K562 (cell line): ENCODE results near the gene KCP. TPM values are rescaled to one million over a fixed set of nuclear protein-coding genes. Genes with fewer than 3 reads are reported as not detected.

Experiments
- ATAC-seq: fragments of 200-7000 bp; cut with Tn5 transposase; 3 replicates; pipeline ENCODE4 v1.9.1; 2020; ENCODE audit warnings: moderate library complexity
- BruUV-seq: library from RNA; stranded (reverse); fragments of 400-500 nt; replicated peaks from 2 replicates; lab custom pipeline; 2021; lab: Mats Ljungman, UMichigan
- CTCF ChIA-PET: fragments of 300-600 bp; formaldehyde crosslinking; extraction: SDS; loops from one replicate; lab custom pipeline; 2021; ENCODE audit warnings: low intra/inter-chr PET ratio; lab: Yijun Ruan, JAX
- POLR2A ChIA-PET: fragments of 300-600, 350-650 bp; sonication (Branson Sonifier 250); formaldehyde crosslinking; extraction: SDS; loops from one replicate; lab custom pipeline; 2021; ENCODE audit warnings: antibody characterized with exemption, inconsistent platforms; lab: Yijun Ruan, JAX
- DNase-seq, 4 experiments: peaks; one replicate each; pipeline versions ENCODE4 v3.0.0 to v3.0.0-alpha.2; 2011 to 2018; ENCODE audit warnings: low spot score in 3 of 4, mixed read lengths in 3 of 4; ENCODE audit errors: extremely low read depth in 1 of 4
- FAIRE-seq: peaks from 2 replicates; lab custom pipeline; 2011; peaks lifted over from hg19 to GRCh38; lab: Jason Lieb, UNC
- H2AFZ ChIP-seq: 2 replicates; pipeline ENCODE4 v1.6.0; 2011; ENCODE audit warnings: low read depth, low read length, control low read depth, inconsistent platforms
- H3K27ac ChIP-seq: fragments of 200-600 bp; 3 replicates; pipeline ENCODE4 v1.8.0; 2011; ENCODE audit warnings: low read depth, mild to moderate bottlenecking, control low read depth, inconsistent platforms, low read length, moderate library complexity, mixed read lengths; ENCODE audit errors: extremely low read depth
- H3K27me3 ChIP-seq, 2 experiments: fragments of 300-600 bp in 1 of 2; 2 replicates in 1 of 2; 3 replicates in 1 of 2; pipeline versions ENCODE4 v1.6.0 to v1.8.0; 2011; ENCODE audit warnings: inconsistent platforms in 2 of 2, low read length in 2 of 2, mild to moderate bottlenecking in 1 of 2, mixed read lengths in 1 of 2, moderate library complexity in 1 of 2; ENCODE audit not compliant: control insufficient read depth in 2 of 2, insufficient read depth in 2 of 2
- H3K36me3 ChIP-seq: fragments of 300-600 bp; 3 replicates; pipeline ENCODE4 v1.8.0; 2011; ENCODE audit warnings: mild to moderate bottlenecking, low read length, inconsistent platforms; ENCODE audit not compliant: control insufficient read depth, insufficient read depth
- H3K4me1 ChIP-seq, 2 experiments: fragments of 200-600 bp in 1 of 2; replicated peaks in 1 of 2; 2 replicates in 1 of 2; 3 replicates in 1 of 2; pipeline versions ENCODE4 v1.5.1 to v1.8.0; 2011; ENCODE audit warnings: inconsistent platforms in 2 of 2, low read length in 2 of 2, mild to moderate bottlenecking in 1 of 2, mixed read lengths in 1 of 2, moderate library complexity in 1 of 2; ENCODE audit not compliant: control insufficient read depth in 2 of 2, insufficient read depth in 2 of 2
- H3K4me2 ChIP-seq: 2 replicates; pipeline ENCODE4 v1.6.1; 2011; ENCODE audit warnings: low read length, control low read depth, inconsistent platforms, mixed read lengths; ENCODE audit not compliant: insufficient read depth
- H3K4me3 ChIP-seq: fragments of 200-600 bp; sonication (generic), shearing (Covaris generic); 2 replicates; pipeline ENCODE4 v1.5.1; 2016; ENCODE audit warnings: control low read depth, inconsistent platforms
- H3K79me2 ChIP-seq: fragments of 200-600 bp; 3 replicates; pipeline ENCODE4 v1.8.0; 2011; ENCODE audit warnings: low read length, inconsistent platforms; ENCODE audit not compliant: control insufficient read depth, insufficient read depth
- H3K9ac ChIP-seq, 2 experiments: 2 replicates each; pipeline versions ENCODE4 v1.6.0 to v1.6.1; 2011; ENCODE audit warnings: low read depth in 2 of 2, low read length in 2 of 2, control low read depth in 1 of 2, inconsistent platforms in 1 of 2, mild to moderate bottlenecking in 1 of 2, mixed read lengths in 1 of 2; ENCODE audit not compliant: insufficient read depth in 1 of 2
- H3K9me1 ChIP-seq: one replicate; pipeline ENCODE4 v1.6.0; 2011; ENCODE audit warnings: inconsistent platforms, mild to moderate bottlenecking, low read length, moderate library complexity; ENCODE audit not compliant: control insufficient read depth, insufficient read depth
- H3K9me3 ChIP-seq: replicated peaks from 2 replicates; pipeline ENCODE4 v1.5.1; 2011; ENCODE audit warnings: low read depth, low read length, inconsistent platforms; ENCODE audit not compliant: control insufficient read depth, insufficient read depth
- H4K20me1 ChIP-seq: replicated peaks from 2 replicates; pipeline ENCODE4 v1.6.1; 2011; ENCODE audit warnings: low read length, inconsistent platforms, mixed read lengths; ENCODE audit not compliant: control insufficient read depth, insufficient read depth
- CHD7 ChIP-seq: fragments of 200-600 bp; sonication (generic); IDR thresholded peaks from one replicate; pipeline ENCODE4 v1.6.1; 2012; ENCODE audit warnings: mild to moderate bottlenecking, low read depth, low read length, inconsistent platforms
- MCM5 ChIP-seq: fragments of 450-650 bp; IDR thresholded peaks from 2 replicates; pipeline ENCODE4 v1.6.1; 2016; ENCODE audit warnings: low read depth
- SIN3B ChIP-seq: fragments of 450-650 bp; IDR thresholded peaks from 2 replicates; pipeline ENCODE4 v1.6.1; 2017; ENCODE audit warnings: low read depth, mild to moderate bottlenecking, moderate library complexity
- ZKSCAN1 ChIP-seq: fragments of 150-350 bp; IDR thresholded peaks from 2 replicates; pipeline ENCODE4 v1.6.1; 2016; ENCODE audit warnings: low read depth, low read length
- WGBS: fragments of 100-300 bp; shearing (Covaris generic); methylation state at CpG from one replicate; pipeline ENCODE4 v1.1.6; 2016; ENCODE audit warnings: low coverage, mixed read lengths; ENCODE audit not compliant: insufficient coverage; ENCODE audit errors: missing lambda C conversion rate; 5-methylcytosine and 5-hydroxymethylcytosine counted together
- in situ Hi-C: fragments of 300-500 bp; cut with MboI; formaldehyde crosslinking; loops from 4 replicates; pipeline ENCODE4 v1.15.0; 2018; ENCODE audit warnings: inconsistent platforms, mixed read lengths
- intact Hi-C: fragments of 100-400 bp; cut with micrococcal nuclease; formaldehyde crosslinking; loops from 2 replicates; pipeline ENCODE4 v1.14.2; 2022
- polyA plus RNA-seq, 8 experiments: library from polyadenylated mRNA; depleted of rRNA in 4 of 8; stranded (reverse) in 5 of 8; unstranded in 3 of 8; fragments of >200 nt; fragmentation: Nextera tagmentation in 2 of 8; fragmentation: Illumina TruSeq in 1 of 8; extraction: Ambion mirVana in 2 of 8; extraction: Trizol in 1 of 8; gene quantifications; 2 replicates each; pipeline versions ENCODE4 v1.2.1 to v1.2.3, GENCODE V29; 2011 to 2014; ENCODE audit warnings: inconsistent platforms in 1 of 8, missing spikeins in 1 of 8
- total RNA-seq, 7 experiments: library from RNA; depleted of rRNA in 6 of 7; stranded (reverse); fragments of >200 nt in 6 of 7; fragmentation: Illumina TruSeq in 2 of 7; extraction: Trizol in 2 of 7; gene quantifications; 2 replicates each; pipeline versions ENCODE4 v1.2.1 to v1.2.3, GENCODE V29; 2011 to 2021; ENCODE audit warnings: low replicate concordance in 1 of 7
- TF ChIP-seq, protein P1 (sequence below): fragments of 250-450 bp; sonication (Bioruptor Pico); IDR thresholded peaks from 2 replicates; pipeline ENCODE4 v1.8.0; 2022; ENCODE audit warnings: moderate library complexity, mild to moderate bottlenecking, inconsistent platforms

KCP gene
- total and polyA plus RNA-seq, 9 of the 15 experiments (the other 6 are each of a cell fraction or from before 2014, with no cell fraction given), result 0.06 to 0.17 (median 0.12) TPM; not detected in 3

GRCh38 chr7:128871050-128871449 lies 39.5 kb downstream of the KCP start:
- ChIA-PET POLR2A (interaction anchor here (0.6 kb wide), 1 partner anchor 26 kb away, joined by 3 read pairs; no protein-coding TSS in a partner anchor), CTCF (no interaction called here)
- Histone ChIP-seq H3K9me3 (no peaks in the 10 kb centered on the region), H3K4me2 (no peak overlapping the region), H3K9me1 (no peaks in the 10 kb centered on the region), H3K9ac (peak overlapping the region in 1 of 2 experiments; percentile 70; a peak in 2 of 4 replicates), H3K36me3 (peaks cover 24% of the 10 kb centered on the region), H3K4me3 (no peak overlapping the region), H2AFZ (no peak overlapping the region), H3K4me1 (peaks cover 0 to 30% of the 10 kb centered on the region in 2 experiments; a peak in 3 of 5 replicates), H3K79me2 (peaks cover 7% of the 10 kb centered on the region; the same call in 1 of the 3 replicates), H4K20me1 (no peaks in the 10 kb centered on the region; the same call in 1 of the 2 replicates), H3K27me3 (no peaks in the 10 kb centered on the region), H3K27ac (no peak overlapping the region)
- 60% methylated on average over 5 of the region's 5 CpGs for WGBS
- BruUV-seq, result no TSS peak
- in situ Hi-C loops, result no loop called here
- intact Hi-C loops, result no loop called here
- no peak for ATAC-seq
- FAIRE-seq, result no peak
- no peak for DNase-seq
- TF ChIP-seq CHD7, result no peak
- TF ChIP-seq MCM5, result no peak
- TF ChIP-seq SIN3B, result no peak
- TF ChIP-seq, protein P1, sequence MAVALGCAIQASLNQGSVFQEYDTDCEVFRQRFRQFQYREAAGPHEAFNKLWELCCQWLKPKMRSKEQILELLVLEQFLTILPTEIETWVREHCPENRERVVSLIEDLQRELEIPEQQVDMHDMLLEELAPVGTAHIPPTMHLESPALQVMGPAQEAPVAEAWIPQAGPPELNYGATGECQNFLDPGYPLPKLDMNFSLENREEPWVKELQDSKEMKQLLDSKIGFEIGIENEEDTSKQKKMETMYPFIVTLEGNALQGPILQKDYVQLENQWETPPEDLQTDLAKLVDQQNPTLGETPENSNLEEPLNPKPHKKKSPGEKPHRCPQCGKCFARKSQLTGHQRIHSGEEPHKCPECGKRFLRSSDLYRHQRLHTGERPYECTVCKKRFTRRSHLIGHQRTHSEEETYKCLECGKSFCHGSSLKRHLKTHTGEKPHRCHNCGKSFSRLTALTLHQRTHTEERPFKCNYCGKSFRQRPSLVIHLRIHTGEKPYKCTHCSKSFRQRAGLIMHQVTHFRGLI (CRISPR knock-in tag), result no peak
- TF ChIP-seq ZKSCAN1, result no peak
